Inflammatory macrophage treated with lipopolysaccharide for 4 hours (primary cell): ENCODE data around the gene SRSF6.
"Not testable (repeated sequence)": the region's sequence is repeated elsewhere in the genome, so short reads cannot be mapped to it uniquely, and the experiment has no call there.

Source experiments
- DNase-seq: peaks from one replicate; pipeline ENCODE4 v3.0.0-alpha.2; 2020

Gene SRSF6

DNA sequence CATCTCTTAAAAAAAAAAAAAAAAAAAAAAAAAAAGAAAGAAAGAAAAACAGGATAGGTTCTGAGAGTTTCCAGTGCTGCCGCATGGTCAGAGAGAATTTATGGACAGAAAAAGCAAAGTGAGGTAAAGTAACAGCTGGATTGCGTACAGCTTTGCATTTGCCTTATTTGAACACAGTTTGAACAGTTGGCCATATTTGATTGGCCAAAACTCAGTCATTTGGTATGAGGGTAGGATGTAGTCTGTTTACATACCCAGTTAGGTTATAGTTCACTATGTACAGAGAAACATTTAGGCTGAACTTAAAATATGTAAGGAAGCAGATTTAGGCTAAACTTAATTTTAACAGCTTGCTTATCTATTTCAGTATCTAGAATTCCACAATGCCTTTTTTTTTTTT lies 32.3 kb downstream of the SRSF6 start:
- DNase-seq = no peak

DNA sequence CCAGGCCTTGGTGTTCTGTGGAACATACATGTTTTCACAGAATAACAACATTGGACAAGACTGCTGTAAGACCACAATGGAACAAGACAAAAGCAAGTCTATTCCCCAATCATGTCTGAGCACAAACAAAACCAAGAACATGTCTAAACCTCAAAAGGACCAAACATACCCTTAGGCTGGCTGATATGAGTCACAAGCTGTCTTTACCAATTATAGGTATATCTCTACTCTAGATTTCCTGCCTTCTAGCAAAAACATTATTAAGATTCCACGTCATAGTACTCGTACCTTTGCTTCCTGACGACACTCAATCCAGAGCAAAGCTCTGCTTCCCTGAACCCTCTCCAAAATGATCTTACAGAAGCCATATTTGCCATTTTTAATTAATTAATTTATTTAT lies 34.4 kb downstream of the SRSF6 start:
- no peak for DNase-seq

DNA sequence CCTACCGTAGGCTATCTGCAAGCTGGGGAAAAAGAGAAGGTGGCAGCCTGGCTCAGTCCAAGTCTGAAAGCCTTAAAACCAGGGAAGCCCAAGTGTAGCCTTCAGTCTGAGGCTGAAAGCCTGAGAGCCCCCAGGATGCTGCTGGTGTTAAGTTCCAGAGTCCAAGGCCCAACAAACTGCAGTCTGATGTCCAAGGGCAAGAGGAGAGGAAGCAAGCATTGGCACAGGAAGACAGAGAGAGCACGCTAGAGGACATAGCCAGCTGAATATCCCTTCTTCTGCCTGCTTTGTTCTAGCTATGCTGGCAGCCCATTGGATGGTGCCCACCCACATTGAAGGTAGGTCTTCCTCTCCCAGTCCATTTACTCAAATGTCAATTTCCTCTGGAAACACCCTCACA lies 37.7 kb downstream of the SRSF6 start:
- DNase-seq = no peak

GRCh38 chr20:43502021-43502420 lies 44.3 kb downstream of the SRSF6 start:
- DNase-seq = not testable (repeated sequence)

DNA sequence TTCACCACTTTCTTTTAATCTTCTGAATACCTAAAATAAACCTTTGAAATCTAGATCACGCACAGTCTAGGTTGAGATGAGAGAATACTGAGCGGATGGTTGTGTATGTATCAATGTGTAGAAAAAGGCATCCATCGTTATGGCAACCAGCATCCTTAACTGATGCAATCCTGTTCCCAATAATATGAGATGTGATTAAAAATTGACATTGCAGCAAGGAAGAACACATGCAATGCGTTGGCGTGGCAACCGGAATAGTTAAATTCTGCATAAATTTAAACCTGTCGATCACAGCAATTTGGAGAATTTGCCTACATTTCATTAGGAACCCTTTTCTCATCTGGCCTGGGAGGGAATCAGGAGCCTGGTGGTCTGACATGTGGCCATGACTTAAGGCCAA lies 48.5 kb downstream of the SRSF6 start:
- no peak for DNase-seq

- peak; percentile 18 for DNase-seq
Observed at GRCh38 chr20:43507150-43508080, 49.7 kb downstream of the SRSF6 start, which contains the start of gene L3MBTL1. Gene L3MBTL1, plus strand, starts transcription at chr20:43507697. Its CDS starts 5,807 bp downstream, at chr20:43513504.

DNA sequence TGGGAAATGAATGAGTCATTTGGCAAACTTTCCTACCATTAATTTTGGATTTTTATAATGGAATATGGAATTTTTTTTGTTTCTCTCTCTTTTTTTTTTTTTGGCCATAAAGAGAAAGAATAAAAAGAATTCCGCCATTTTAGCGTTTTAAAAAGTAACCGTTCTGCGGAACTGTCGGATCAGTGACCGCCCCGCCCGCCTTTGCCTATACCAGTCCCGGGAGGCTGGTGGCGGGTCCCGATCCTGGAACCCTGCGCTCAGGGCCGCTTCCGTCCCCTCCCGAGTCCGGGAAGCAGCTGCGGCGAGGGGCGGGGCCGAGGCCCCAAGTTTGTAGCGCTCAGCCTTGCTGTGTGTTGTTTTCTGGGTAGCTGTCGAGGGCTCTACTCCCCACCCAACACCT lies 50.4 kb downstream of the SRSF6 start:
- no peak for DNase-seq

DNA sequence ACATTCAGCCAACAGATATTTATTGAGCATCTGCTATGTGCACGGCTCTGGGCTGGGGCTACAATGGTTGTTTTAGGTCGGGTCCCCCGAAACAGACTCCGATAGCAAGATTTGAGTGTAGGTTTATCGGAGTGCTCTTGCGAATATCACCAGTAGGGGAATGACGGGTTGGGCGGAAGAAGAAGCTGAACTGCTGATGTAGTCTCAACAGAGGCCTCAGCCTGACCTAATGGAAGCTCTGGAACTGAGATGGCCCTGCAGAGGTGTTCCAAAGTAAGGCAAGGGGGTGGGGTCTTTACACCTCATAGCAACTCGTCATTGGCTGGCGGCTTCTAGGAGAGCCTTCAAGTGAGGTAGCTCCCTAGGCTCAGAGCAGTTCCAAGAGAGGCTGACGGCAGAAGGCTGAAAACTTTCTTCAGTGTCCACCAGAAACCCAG lies 50.9 kb downstream of the SRSF6 start:
- DNase-seq = no peak

- no peak for DNase-seq
Observed at GRCh38 chr20:43511879-43512278, 54.2 kb downstream of the SRSF6 start.

DNA sequence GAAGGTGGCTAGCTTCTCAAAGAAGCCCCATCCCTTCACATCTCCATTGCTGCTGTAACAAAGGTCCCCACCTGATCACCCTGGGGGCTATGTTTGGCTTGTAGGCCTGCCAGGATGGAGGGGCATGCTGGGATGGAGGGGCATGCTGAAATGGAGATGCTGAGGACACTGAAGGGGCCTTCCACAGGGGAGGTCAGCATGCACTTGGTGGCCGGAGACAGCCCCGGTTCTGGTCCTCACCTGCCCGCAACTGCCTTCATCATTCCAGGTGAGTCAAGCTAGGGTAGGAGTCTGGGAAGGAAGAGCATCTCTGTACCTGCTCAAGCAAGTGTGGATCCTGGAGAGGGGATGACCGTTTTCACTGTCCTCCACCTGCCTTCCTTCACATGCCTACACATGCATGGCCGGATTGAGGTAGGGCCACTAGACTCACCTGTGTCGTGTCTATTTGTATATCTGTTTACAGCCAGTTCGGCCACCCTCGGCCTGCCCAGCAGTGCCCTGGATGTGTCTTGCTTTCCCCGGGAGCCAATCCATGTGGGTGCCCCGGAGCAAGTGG lies 55.8 kb downstream of the SRSF6 start:
- no peak for DNase-seq
